ENCODE data around the gene MCU. TPM values are rescaled to one million over a fixed set of nuclear protein-coding genes. Genes with fewer than 3 reads are reported as not detected.

MCU gene
- total and polyA plus RNA-seq, 2 of the 8 experiments (the other 6 are each of a cell fraction or from before 2014, with no cell fraction given) = 51.6 to 62.2 TPM

GRCh38 chr10:72802332-72802731 lies 110.4 kb downstream of the MCU start:
- no peak overlapping the region for H3K4ac ChIP-seq (replicated peaks; ENCODE audit: insufficient read length, low read depth, low read length)
- 82% methylated on average over 2 of the region's 2 CpGs; no CpG with 5 or more reads in 1 of the 2 experiments for WGBS, 2 experiments (ENCODE audit: extremely low coverage in 1 of 2, insufficient coverage in 1 of 2, insufficient read length in 1 of 2, insufficient replicate concordance in 2 of 2, low coverage in 1 of 2, low lambda C conversion rate in 2 of 2, missing lambda C conversion rate in 1 of 2)
- no peak overlapping the region for H3K27ac ChIP-seq (ENCODE audit: low read depth, low read length)
- H4K5ac ChIP-seq (ENCODE audit: insufficient read length, low read depth, low read length) = no peak overlapping the region
- H3K9me3 ChIP-seq (ENCODE audit: insufficient read depth in 2 of 2, low read depth in 1 of 2, low read length in 1 of 2) = no peaks in the 10 kb centered on the region
- no peaks in the 10 kb centered on the region for H3K23me2 ChIP-seq (ENCODE audit: low read depth, low read length)
- no peak overlapping the region for H3K14ac ChIP-seq (ENCODE audit: insufficient read length)
- ChIA-PET CTCF (ENCODE audit: partially characterized antibody) (interaction anchor here (1.6 to 2.2 kb wide), 2 partner anchors 32 to 259 kb away, joined by 3 to 5 read pairs; no protein-coding TSS in a partner anchor), POLR2A (ENCODE audit: partially characterized antibody) (no interaction called here)
- TF ChIP-seq PHF8 (conservative IDR thresholded peaks at IDR 0.05; ENCODE audit: low read depth, low read length) (no peak), HDAC2 (IDR thresholded peaks at IDR 0.05; ENCODE audit: borderline replicate concordance in 1 of 2, low read depth in 2 of 2, low read length in 2 of 2) (no peak), POU5F1 (IDR thresholded peaks at IDR 0.05; ENCODE audit: low read depth, low read length) (no peak), CBX5 (IDR thresholded peaks at IDR 0.05; ENCODE audit: low read depth, low read length) (no peak)
- H2BK20ac ChIP-seq (ENCODE audit: low read length) = no peak overlapping the region
- H2AFZ ChIP-seq (ENCODE audit: low read length) = no peak overlapping the region
- peaks cover 0 to 8% of the 10 kb centered on the region in 2 experiments; a peak in 3 of 4 replicates for H3K79me2 ChIP-seq (ENCODE audit: control insufficient read depth in 1 of 2, insufficient read depth in 2 of 2, low read length in 2 of 2)
- DNase-seq (ENCODE audit: low read depth in 1 of 2, low spot score in 2 of 2) (no peak), FAIRE-seq (no peak)
- H3K27me3 ChIP-seq (replicated peaks in 1 of 4; ENCODE audit: control insufficient read depth in 3 of 4, extremely low read depth in 1 of 4, insufficient read depth in 3 of 4, low read length in 3 of 4) = no peaks in the 10 kb centered on the region
- H3K4me2 ChIP-seq (ENCODE audit: insufficient read depth in 1 of 2, low read depth in 2 of 2, low read length in 2 of 2) = no peak overlapping the region
- no peak overlapping the region for H2AK5ac ChIP-seq (ENCODE audit: low read depth, low read length)
- H4K91ac ChIP-seq (replicated peaks; ENCODE audit: insufficient read length, low read length) = no peak overlapping the region
- H3K56ac ChIP-seq (replicated peaks; ENCODE audit: insufficient read length, low read depth, low read length) = no peak overlapping the region
- H3K18ac ChIP-seq (ENCODE audit: extremely low read depth, low read length) = no peak overlapping the region
- H4K8ac ChIP-seq (ENCODE audit: extremely low read depth, insufficient read depth, low read length) = no peak overlapping the region
- H3K9ac ChIP-seq (replicated peaks in 1 of 4; ENCODE audit: extremely low read depth in 1 of 4, low read depth in 3 of 4, low read length in 3 of 4) = no peak overlapping the region
- H3K23ac ChIP-seq (ENCODE audit: insufficient read length) = no peak overlapping the region
- no peaks in the 10 kb centered on the region for H3K36me3 ChIP-seq (ENCODE audit: control insufficient read depth in 2 of 4, insufficient read depth in 4 of 4, low read length in 3 of 4)
- H3K79me1 ChIP-seq (ENCODE audit: low read depth, low read length) = no peaks in the 10 kb centered on the region; the same call in 1 of the 2 replicates
- H2BK120ac ChIP-seq (replicated peaks; ENCODE audit: low read depth, low read length) = no peak overlapping the region
- no peak overlapping the region for H3K4me3 ChIP-seq (ENCODE audit: extremely low read depth in 1 of 4, insufficient read depth in 2 of 4, low read depth in 3 of 4, low read length in 4 of 4)
- H2BK12ac ChIP-seq (ENCODE audit: low read depth, low read length) = no peak overlapping the region
- H2BK5ac ChIP-seq (ENCODE audit: low read depth, low read length) = no peak overlapping the region
- H4K20me1 ChIP-seq (replicated peaks in 1 of 2; ENCODE audit: control insufficient read depth in 1 of 2, insufficient read depth in 2 of 2, low read length in 2 of 2) = no peaks in the 10 kb centered on the region
- H3K4me1 ChIP-seq (replicated peaks in 1 of 4; ENCODE audit: control insufficient read depth in 3 of 4, insufficient read depth in 4 of 4, low read length in 3 of 4) = peaks cover 0 to 4% (median 1%) of the 10 kb centered on the region in 4 experiments; a peak in 4 of 7 replicates
- no peak overlapping the region for H2BK15ac ChIP-seq (ENCODE audit: low read length)
